ENCODE data around the gene SGPL1.

Gene SGPL1

GRCh38 chr10:70885931-70886903 is 70.5 kb downstream of the SGPL1 start:
- DNase-seq, result no peak

DNA sequence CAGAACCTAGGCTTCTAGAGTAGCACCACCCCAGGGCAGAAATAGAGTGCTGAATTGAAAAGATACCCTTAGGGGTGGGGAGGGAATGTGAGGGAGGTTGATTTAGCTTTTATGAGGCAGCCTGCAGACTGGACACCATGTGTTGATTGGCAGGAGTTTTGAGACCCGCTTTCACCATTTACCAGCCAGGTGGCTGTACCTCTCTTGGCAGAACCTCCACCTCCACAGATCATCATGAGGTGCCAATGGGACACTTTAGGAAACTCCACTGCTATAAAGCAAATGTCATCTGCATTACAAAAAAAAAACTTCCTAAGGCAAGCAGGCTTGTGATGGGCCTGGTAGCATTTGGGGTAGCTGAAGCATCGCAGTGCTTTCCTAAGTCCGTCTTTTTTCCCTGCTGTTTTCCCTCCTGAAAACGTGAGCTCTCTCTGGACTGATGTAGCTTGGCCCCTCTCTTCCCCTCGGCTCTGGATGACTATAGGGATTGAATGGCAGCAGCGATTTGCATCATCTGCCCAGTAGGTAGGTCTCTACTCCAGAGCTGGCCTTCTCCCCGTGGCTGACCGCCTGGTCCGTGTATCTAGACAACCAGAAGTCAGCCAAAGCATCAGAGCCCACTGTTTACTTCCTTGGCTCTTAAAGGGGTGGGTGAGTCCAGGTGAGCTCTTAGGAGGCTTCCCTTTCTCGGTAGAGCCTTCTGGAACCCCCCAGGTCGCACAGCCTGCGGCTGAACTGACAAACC is 71.3 kb downstream of the SGPL1 start:
- DNase-seq, result no peak

GRCh38 chr10:70887804-70888800 is 72.4 kb downstream of the SGPL1 start, which contains the start of gene PCBD1:
PCBD1 (minus strand) TSS chr10:70888565; CDS start chr10:70888533, 32 bp downstream.
- peak; percentile 72 for DNase-seq

DNA sequence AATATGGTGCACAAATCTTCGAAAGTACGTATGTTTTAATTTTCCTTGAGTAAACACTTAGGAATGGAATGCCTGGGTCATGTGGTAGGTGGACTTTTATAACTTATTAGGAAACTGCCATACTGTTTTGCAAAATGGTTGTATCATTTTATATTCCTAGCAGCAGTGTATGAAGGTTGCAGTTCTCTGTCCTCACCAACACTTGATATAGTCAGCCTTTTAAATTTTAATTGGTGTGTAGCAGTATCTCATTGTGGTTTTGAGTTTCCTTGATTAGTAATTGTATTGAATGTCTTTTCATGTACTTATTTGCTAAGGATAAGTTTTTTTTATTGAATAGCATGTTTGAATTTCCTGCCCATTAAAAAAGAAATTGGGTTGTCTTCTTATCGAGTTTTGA is 73.5 kb downstream of the SGPL1 start:
- DNase-seq, result no peak

- DNase-seq, result peak; percentile 14
Measured at GRCh38 chr10:70890917-70891431, 75.2 kb downstream of the SGPL1 start.

- peak; percentile 42 for DNase-seq
Measured at GRCh38 chr10:70891627-70892026, 75.9 kb downstream of the SGPL1 start.

GRCh38 chr10:70892631-70893030 is 76.9 kb downstream of the SGPL1 start:
- DNase-seq, result no peak

DNA sequence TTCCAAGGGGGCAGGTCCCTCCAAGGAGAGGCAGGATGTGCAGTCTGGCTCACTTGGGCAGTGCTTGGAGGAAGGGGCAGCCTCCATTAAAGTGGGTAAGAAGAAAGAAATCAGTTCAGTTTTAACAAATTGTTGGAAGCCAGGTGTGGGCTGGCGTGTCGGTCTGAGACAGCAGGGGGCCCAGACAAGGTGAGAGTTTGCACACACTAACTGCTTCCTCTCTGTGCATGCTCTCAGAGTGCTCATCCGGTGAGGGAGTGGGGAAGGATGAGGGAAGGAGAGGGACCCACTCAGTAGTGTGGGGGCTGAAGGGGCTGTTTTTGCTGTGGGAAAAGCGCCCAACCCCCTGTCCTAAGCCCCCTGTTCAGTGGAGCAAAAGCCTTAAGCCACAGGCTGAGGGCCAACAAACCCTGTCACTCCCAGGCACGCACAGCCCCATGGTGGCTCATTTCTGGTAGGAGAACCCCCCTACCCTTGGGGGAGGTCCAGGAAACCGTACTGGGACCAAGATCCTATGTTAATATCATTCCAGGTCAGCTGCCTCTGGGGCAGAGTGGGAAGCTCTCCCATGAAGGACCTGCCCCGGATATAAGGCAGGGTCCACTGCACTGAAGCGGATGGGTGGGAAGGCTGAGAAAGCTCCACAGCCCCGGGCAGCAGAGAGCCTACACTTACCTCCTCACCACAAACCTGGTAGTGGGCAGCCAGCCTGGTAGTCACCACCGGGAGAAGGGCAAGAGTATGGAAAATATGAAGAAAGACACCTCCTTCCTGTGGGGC is 77.7 kb downstream of the SGPL1 start:
- DNase-seq, result no peak

DNA sequence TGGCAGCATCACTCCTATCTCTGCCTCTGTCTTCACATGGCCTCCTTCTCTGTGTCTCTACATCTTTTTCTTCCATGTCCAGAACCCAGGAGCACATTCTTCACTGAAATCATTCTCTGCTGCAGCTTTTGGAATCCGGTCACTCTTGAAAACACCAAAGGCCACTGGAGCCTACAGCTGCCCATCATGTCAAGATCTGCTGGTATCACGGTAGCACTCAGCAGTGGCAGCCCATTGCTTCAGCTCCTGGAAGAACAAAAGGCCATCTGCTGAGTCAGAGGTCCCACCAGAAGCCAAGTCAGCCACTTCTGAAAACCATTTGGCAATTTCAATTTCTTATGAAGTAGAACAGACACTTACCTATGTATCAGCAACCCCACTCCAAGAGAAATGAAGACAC is 78.7 kb downstream of the SGPL1 start:
- DNase-seq, result no peak

DNA sequence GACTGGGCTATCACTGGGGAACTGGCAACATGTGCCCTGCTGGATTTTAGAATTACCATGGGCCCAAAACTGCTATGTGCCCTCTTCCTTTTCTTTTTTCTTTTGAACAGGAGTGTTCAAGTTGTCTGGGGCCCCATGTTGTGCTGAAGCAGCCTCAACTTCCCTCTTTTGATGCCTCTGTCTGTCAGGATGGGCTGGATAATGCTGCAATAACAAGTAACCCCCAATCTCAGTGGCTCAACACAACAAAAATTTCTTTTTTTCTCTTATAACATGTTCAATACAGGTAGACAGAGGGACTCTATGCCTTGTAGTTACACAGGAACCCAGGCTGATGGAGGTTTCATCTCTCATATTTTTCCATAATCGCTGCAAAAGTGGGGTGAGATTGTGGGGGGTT is 80.8 kb downstream of the SGPL1 start:
- DNase-seq, result no peak

DNA sequence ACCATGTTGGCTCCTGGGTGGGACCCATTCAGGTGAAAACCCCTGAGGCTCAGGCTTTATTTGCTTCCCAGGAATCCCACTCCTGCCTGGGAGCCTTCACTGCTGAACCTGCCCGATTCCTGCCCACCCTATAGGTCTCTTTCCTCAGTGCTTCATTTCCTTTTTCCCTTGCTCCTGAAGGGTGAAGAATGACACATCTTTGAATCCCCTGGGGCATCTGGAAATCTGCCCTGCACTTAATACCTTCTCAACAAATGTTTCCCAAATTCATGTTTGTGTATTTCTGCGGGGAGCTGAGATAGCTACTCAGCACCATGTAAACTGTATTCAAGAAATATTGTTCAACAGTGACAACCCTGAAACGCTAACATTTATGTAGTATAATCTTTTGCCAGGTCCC is 82.9 kb downstream of the SGPL1 start:
- DNase-seq, result no peak

DNA sequence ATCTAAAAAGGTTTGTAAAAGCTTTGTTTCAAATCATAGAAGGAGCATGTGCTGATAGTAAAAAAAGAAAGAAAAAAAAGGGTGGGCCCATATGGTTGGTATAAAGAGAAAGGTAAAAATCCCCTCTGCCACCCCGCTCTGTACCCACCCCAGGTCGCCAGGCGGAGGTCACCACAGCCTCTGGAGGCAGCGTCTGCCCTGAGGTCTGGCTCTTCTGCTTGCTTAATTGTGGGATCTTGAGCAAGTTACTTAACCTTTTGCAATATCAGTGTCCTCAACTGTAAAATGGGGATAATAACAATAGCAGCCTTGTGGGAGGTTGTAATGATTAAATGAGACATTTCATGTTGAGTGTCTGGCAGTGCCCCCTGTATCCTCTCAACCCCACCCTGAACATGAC is 83.3 kb downstream of the SGPL1 start:
- DNase-seq, result no peak

GRCh38 chr10:70901276-70901878 is 85.6 kb downstream of the SGPL1 start:
- no peak for DNase-seq

GRCh38 chr10:70902661-70903261 is 87.0 kb downstream of the SGPL1 start:
- no peak for DNase-seq

GRCh38 chr10:70903262-70903921 is 87.6 kb downstream of the SGPL1 start:
- DNase-seq, result peak; percentile 35

DNA sequence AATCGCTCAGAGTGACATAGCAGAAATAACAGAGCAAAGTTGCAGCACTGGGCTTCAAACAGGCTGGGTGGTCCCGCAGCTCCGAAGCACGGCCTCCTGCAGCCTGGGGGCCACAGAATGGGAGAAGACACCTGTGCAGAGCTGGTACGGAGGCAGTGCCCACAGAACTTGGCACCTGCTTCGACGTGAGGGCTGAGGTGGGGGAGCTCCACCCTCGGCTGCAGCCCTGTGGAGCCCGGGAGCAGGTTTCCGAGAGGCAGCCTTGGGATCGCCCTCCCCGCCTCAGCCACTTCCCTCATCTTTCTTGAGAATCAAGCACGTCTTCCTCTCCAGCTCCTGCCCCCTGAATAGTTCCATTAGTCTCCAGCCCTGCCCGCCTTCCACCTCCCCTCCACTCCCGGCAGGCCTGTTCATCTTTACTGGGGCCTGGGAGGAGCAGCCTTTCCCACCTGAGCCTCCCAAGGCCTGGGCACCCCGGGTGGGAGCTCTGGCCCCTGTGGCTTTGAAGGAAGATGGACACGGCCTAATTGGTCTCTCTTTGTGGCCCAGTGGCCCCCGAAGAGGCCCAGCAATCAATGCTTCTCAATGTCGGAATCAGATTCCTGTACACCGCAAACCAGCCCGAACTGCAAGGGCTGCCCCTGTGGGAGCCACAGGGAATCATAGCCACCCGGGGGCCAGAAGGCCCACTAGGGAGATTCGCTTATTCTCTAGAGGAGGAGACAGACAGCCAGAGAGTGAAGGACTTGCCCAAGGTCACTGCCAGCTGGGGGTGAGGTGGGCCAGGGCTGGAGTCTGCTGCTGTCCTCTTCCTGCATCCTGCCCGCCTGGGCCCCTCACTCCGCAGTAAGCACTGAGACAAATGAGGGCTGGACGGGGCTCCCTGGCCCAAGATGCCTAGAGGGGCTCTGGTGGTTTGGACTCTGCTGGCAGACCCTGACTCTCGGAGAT is 89.6 kb downstream of the SGPL1 start:
- DNase-seq, result no peak

DNA sequence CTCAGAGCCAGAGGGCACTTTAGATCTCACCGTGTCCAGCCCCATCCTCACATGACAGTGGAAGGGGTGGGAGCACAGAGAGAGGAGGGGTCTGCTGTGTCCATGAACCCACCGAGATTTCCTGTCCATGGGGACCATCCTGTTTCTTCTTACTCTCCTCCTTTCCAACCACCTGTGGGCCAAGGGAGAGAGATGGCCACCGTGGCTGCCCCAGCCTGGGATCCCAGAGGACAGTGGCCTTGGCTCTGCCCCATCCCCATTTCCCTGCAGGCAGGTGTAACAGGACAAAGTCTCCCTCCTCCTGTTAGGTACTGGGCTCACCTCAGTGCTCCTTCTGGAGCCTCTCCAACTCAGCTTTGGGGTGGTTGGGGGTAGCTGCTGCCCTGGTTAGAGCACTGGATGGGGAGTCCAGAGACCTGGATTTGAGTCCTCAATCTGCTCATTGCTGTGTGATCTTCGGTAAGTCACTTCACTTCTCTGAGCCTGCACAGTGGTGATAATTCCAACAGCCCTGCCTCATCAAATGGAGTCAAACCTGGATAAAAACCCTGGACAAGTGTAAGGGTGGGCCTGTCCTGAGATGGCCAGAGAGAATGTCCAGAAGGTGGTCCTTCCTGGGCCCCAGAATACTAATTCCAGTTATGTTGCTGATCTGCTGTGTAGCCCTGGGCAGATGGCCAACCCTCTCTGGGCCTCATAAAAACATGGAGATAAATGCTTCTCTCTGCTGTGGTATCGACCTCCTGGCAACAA is 90.5 kb downstream of the SGPL1 start:
- DNase-seq, result no peak

All from fibroblast of skin of abdomen (primary cell).